Esophagus muscularis mucosa (tissue), 4 donors: ENCODE results near the gene IRAK1. TPM values are rescaled to one million over a fixed set of nuclear protein-coding genes. Genes with fewer than 3 reads are reported as not detected.

Experiments used
- DNase-seq: peaks from one replicate; pipeline ENCODE4 v3.0.0-alpha.2; 2017; ENCODE audit errors: extremely low spot score
- H3K27ac ChIP-seq, 4 donors: fragments of 200-600 bp; sonication (generic); replicated peaks in 1 of 4; 1 replicate in 3 of 4; 2 replicates in 1 of 4; pipeline ENCODE4 v1.5.1; 2016 to 2019; ENCODE audit warnings: mild to moderate bottlenecking in 1 of 4
- H3K27me3 ChIP-seq, 4 donors: fragments of 200-600 bp; sonication (generic); one replicate each; pipeline versions ENCODE4 v1.5.1 to v1.6.0; 2016 to 2019
- H3K36me3 ChIP-seq, 4 donors: fragments of 200-600 bp; sonication (generic); one replicate each; pipeline ENCODE4 v1.5.1; 2016 to 2019
- H3K4me1 ChIP-seq, 4 donors: fragments of 200-600 bp; sonication (generic); one replicate each; pipeline ENCODE4 v1.5.1; 2016 to 2019
- H3K4me3 ChIP-seq, 4 donors: fragments of 200-600 bp; sonication (generic); 1 replicate in 2 of 4; 2 replicates in 2 of 4; pipeline ENCODE4 v1.5.1; 2016 to 2019; ENCODE audit warnings: mild to moderate bottlenecking in 4 of 4, moderate library complexity in 1 of 4
- H3K9me3 ChIP-seq, 4 donors: fragments of 200-600 bp; sonication (generic); 1 replicate in 3 of 4; 2 replicates in 1 of 4; pipeline ENCODE4 v1.5.1; 2016 to 2019
- EP300 ChIP-seq: sonication (generic); formaldehyde crosslinking; IDR thresholded peaks from one replicate; pipeline ENCODE4 v1.6.1; 2017; ENCODE audit warnings: antibody characterized with exemption
- POLR2A ChIP-seq: fragments of 450-650 bp; IDR thresholded peaks from one replicate; pipeline ENCODE4 v1.6.1; 2017; ENCODE audit warnings: antibody characterized with exemption, moderate library complexity, mild to moderate bottlenecking, low read depth
- POLR2AphosphoS5 ChIP-seq, 2 donors: sonication (generic); formaldehyde crosslinking; IDR thresholded peaks; one replicate each; pipeline ENCODE4 v1.6.1; 2017; ENCODE audit warnings: antibody characterized with exemption in 2 of 2
- WGBS: methylation state at CpG from one replicate; pipeline ENCODE4 v1.1.5; 2018; 5-methylcytosine and 5-hydroxymethylcytosine counted together
- intact Hi-C: fragments of 100-400 bp; cut with DNase I; formaldehyde crosslinking; loops from one replicate; pipeline ENCODE4 v1.15.1; 2023
- total RNA-seq, 4 donors: library from RNA; depleted of rRNA; stranded (reverse); fragments of >200 nt; gene quantifications; one replicate each; pipeline versions ENCODE4 v1.1.0 to v1.2.1, GENCODE V29; 2016
- TF ChIP-seq, protein P1 (sequence below), 3 experiments: fragments of 200-600 bp in 2 of 3; fragments of 450-650 bp in 1 of 3; sonication (generic) in 2 of 3; IDR thresholded peaks; one replicate each; pipeline ENCODE4 v1.5.1; 2017 to 2019; ENCODE audit warnings: antibody characterized with exemption in 3 of 3, mild to moderate bottlenecking in 2 of 3, moderate library complexity in 1 of 3

IRAK1 gene
- total RNA-seq, 4 donors from 2014 or later = 50.5 to 74.9 (median 67.6) TPM

DNA sequence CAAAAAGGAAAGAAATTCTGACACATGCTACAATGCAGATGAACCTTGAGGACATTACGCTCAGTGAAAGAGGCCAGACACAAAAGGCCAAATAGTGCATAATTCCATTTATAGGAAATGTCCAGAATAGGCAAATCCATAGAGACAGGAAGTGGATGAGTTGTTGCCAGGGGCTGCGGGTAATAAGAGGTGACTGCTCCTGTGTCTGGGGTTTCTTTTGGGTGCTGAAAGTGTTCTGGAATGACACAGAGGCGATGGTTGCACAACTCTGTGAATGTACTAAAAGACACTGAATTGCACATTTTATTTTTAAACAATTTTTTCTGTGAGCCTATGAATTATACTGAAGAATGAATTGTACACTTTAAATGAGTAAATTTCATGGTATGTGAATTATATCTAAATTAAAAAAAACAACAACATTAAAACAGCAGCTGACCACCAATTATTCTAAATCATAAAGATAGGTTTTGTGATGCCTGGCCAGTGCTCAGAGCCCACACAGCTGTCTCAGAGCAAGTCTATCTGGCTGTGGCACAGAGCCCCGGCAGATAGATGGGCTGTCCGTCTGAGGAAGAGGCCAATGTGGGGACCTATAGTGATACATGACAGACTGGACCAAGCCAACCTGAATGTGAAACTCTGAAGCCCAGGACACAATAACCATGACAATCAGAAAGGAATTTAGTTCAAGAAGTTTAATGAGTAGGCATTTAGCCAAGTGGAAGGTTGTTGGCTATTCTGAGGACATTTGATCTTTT is 23.5 kb upstream of the IRAK1 start:
- Histone ChIP-seq H3K36me3 (peaks cover 0 to 6% (median 2%) of the 10 kb centered on the region in 4 donors), H3K9me3 (no peaks in the 10 kb centered on the region), H3K27me3 (no peaks in the 10 kb centered on the region), H3K4me3 (no peak overlapping the region), H3K27ac (peak overlapping the region; percentile 36 to 74 (median 60)), H3K4me1 (peaks cover 64 to 94% (median 87%) of the 10 kb centered on the region in 4 donors)
- TF ChIP-seq POLR2A (no peak), POLR2AphosphoS5 (IDR thresholded peaks at IDR 0.05) (no peak), EP300 (no peak)
- TF ChIP-seq, protein P1, sequence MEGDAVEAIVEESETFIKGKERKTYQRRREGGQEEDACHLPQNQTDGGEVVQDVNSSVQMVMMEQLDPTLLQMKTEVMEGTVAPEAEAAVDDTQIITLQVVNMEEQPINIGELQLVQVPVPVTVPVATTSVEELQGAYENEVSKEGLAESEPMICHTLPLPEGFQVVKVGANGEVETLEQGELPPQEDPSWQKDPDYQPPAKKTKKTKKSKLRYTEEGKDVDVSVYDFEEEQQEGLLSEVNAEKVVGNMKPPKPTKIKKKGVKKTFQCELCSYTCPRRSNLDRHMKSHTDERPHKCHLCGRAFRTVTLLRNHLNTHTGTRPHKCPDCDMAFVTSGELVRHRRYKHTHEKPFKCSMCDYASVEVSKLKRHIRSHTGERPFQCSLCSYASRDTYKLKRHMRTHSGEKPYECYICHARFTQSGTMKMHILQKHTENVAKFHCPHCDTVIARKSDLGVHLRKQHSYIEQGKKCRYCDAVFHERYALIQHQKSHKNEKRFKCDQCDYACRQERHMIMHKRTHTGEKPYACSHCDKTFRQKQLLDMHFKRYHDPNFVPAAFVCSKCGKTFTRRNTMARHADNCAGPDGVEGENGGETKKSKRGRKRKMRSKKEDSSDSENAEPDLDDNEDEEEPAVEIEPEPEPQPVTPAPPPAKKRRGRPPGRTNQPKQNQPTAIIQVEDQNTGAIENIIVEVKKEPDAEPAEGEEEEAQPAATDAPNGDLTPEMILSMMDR (IDR thresholded peaks at IDR 0.05) = no peak
- intact Hi-C loops = no loop called here
- no peak for DNase-seq
- 64% methylated on average over 5 of the region's 5 CpGs for WGBS

DNA sequence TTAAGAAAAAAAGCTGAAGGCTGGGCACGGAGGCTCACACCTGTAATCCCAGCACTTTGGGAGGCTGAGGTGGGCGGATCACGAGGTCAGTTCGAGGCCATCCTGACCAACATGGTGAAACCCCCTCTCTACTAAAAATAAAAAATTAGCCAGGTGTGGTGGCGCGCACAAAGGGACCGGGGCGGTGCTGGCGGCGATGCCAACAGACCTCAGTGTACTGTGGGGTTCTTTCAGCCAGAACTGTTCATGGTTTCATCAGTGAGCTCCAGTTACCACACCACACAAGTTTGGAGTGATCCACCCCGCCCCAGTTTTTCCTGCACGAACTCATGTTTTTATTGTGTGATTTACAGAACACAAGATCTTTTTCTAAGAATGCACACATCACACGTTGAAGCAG is 21.2 kb upstream of the IRAK1 start:
- peaks cover 43 to 70% (median 68%) of the 10 kb centered on the region in 4 donors for H3K4me1 ChIP-seq

DNA sequence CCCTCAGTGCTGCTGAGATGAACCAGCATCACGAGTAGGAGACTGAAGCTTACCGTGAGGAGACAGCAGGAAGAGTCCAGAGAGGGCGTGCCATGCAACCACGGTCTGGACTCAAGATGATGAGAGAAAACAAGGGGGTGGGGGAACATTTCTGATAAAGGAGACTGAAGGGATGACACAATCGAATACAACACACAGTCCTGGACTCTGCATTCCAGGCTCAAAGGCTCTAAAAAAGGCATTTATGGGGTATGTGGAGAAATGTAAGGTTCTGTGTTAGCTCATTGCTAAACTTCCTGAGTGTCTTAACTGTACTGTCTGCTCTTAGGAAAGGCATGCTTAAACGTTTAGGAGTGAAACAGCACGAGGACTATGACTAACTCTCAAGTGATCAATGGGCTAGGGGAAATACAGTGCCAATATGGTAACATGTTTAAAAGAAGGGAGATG is 20.6 kb upstream of the IRAK1 start:
- Histone ChIP-seq H3K27me3 (no peaks in the 10 kb centered on the region), H3K9me3 (no peaks in the 10 kb centered on the region), H3K4me1 (peaks cover 40 to 68% (median 65%) of the 10 kb centered on the region in 4 donors), H3K36me3 (peaks cover 0 to 6% (median 2%) of the 10 kb centered on the region in 4 donors), H3K27ac (peak overlapping the region; percentile 28 to 74 (median 51)), H3K4me3 (no peak overlapping the region)
- TF ChIP-seq EP300 = no peak
- TF ChIP-seq, protein P1 (IDR thresholded peaks at IDR 0.05) = no peak
- TF ChIP-seq POLR2A = no peak
- no peak for TF ChIP-seq POLR2AphosphoS5 (IDR thresholded peaks at IDR 0.05)
- DNase-seq = no peak
- 43% methylated on average over 7 of the region's 7 CpGs for WGBS
- intact Hi-C loops = no loop called here

More for the DNA sequence above, 21.2 kb upstream of the IRAK1 start:
- peak overlapping the region; percentile 49 to 74 (median 51) for H3K27ac ChIP-seq
- TF ChIP-seq POLR2AphosphoS5 (IDR thresholded peaks at IDR 0.05) (no peak), EP300 (no peak), POLR2A (no peak)
- TF ChIP-seq, protein P1 (IDR thresholded peaks at IDR 0.05) = no peak
- intact Hi-C loops = no loop called here
- H3K36me3 ChIP-seq = peaks cover 0 to 6% (median 2%) of the 10 kb centered on the region in 4 donors
- WGBS = 83% methylated on average over 13 of the region's 13 CpGs
- no peak for DNase-seq
- H3K27me3 ChIP-seq = no peaks in the 10 kb centered on the region
- no peaks in the 10 kb centered on the region for H3K9me3 ChIP-seq
- H3K4me3 ChIP-seq = no peak overlapping the region

DNA sequence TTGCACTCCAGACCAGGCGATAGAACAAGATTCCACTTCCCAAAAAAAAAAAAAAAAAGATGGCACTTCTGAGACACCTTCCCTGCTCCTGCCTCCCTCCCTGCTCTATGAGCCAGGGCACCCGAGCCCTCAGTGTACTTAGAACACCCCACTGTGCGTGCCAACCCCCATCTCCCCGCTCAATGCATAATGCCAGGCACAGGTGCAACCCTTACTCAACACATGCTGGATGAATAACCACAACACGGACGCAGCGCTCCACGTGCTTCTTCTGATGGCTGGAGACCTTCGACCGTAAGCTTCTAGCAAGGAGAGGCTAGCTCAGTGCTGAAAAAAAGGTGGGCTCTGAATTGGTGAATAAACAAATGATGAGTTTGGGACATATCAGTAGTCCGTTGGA is 19.9 kb upstream of the IRAK1 start:
- peaks cover 34 to 67% (median 65%) of the 10 kb centered on the region in 4 donors for H3K4me1 ChIP-seq
- TF ChIP-seq POLR2AphosphoS5 (IDR thresholded peaks at IDR 0.05) (no peak), POLR2A (no peak), EP300 (no peak)
- TF ChIP-seq, protein P1 (IDR thresholded peaks at IDR 0.05) = no peak
- intact Hi-C loops = no loop called here
- no peak for DNase-seq
- WGBS = 79% methylated on average over 11 of the region's 11 CpGs
- no peaks in the 10 kb centered on the region for H3K9me3 ChIP-seq
- H3K27me3 ChIP-seq = no peaks in the 10 kb centered on the region
- peak overlapping the region; percentile 28 to 52 (median 50) for H3K27ac ChIP-seq
- no peak overlapping the region for H3K4me3 ChIP-seq
- peaks cover 0 to 6% (median 2%) of the 10 kb centered on the region in 4 donors for H3K36me3 ChIP-seq
